ENCODE measurements around the gene WDR70.
"Not testable (repeated sequence)": the region's sequence is repeated elsewhere in the genome, so short reads cannot be mapped to it uniquely, and the experiment has no call there.

Gene WDR70

GRCh38 chr5:37787742-37788141, 408.6 kb downstream of the WDR70 start:
- no peak overlapping the region for H3K4me3 ChIP-seq (ENCODE audit: low read depth, low read length)
- no peak for DNase-seq (ENCODE audit: low read depth)
- no peak for TF ChIP-seq CTCF (IDR thresholded peaks at IDR 0.05; ENCODE audit: low read depth, low read length, missing control alignments)

GRCh38 chr5:37789991-37790390, 410.9 kb downstream of the WDR70 start:
- no peak overlapping the region for H3K4me3 ChIP-seq (ENCODE audit: low read depth, low read length)
- no peak for TF ChIP-seq CTCF (IDR thresholded peaks at IDR 0.05; ENCODE audit: low read depth, low read length, missing control alignments)
- DNase-seq (ENCODE audit: low read depth), result no peak

GRCh38 chr5:37791321-37791720, 412.2 kb downstream of the WDR70 start:
- H3K4me3 ChIP-seq (ENCODE audit: low read depth, low read length), result no peak overlapping the region
- no peak for DNase-seq (ENCODE audit: low read depth)
- no peak for TF ChIP-seq CTCF (IDR thresholded peaks at IDR 0.05; ENCODE audit: low read depth, low read length, missing control alignments)

GRCh38 chr5:37792975-37793631, 414.0 kb downstream of the WDR70 start:
- no peak for TF ChIP-seq CTCF (IDR thresholded peaks at IDR 0.05; ENCODE audit: low read depth, low read length, missing control alignments)
- DNase-seq (ENCODE audit: low read depth), result no peak
- no peak overlapping the region for H3K4me3 ChIP-seq (ENCODE audit: low read depth, low read length)

- H3K4me3 ChIP-seq (ENCODE audit: low read depth, low read length); DNase-seq (ENCODE audit: low read depth): not testable (repeated sequence)
These were observed 416.2 kb downstream of the WDR70 start for GRCh38 chr5:37795292-37795691.

- DNase-seq (ENCODE audit: low read depth); H3K4me3 ChIP-seq (ENCODE audit: low read depth, low read length): not testable (repeated sequence)
These were observed 417.3 kb downstream of the WDR70 start for GRCh38 chr5:37796435-37796834.

GRCh38 chr5:37799865-37800421, 420.8 kb downstream of the WDR70 start:
- TF ChIP-seq CTCF (IDR thresholded peaks at IDR 0.05; ENCODE audit: low read depth, low read length, missing control alignments), result no peak
- DNase-seq (ENCODE audit: low read depth), result peak; percentile 19
- H3K4me3 ChIP-seq (ENCODE audit: low read depth, low read length), result no peak overlapping the region

- DNase-seq (ENCODE audit: low read depth), result no peak
- no peak for TF ChIP-seq CTCF (IDR thresholded peaks at IDR 0.05; ENCODE audit: low read depth, low read length, missing control alignments)
- H3K4me3 ChIP-seq (ENCODE audit: low read depth, low read length), result no peak overlapping the region
These were observed 422.4 kb downstream of the WDR70 start for GRCh38 chr5:37801521-37801920.
